Fibroblast of skin of right quadriceps (primary cell): ENCODE data around the gene RUVBL1.
A peak's percentile ranks its signal among the peaks of the same experiment; 100 is the strongest.

Experiments
- DNase-seq: peaks from one replicate; pipeline ENCODE4 v3.0.0-alpha.2; 2013

The RUVBL1 gene

DNA sequence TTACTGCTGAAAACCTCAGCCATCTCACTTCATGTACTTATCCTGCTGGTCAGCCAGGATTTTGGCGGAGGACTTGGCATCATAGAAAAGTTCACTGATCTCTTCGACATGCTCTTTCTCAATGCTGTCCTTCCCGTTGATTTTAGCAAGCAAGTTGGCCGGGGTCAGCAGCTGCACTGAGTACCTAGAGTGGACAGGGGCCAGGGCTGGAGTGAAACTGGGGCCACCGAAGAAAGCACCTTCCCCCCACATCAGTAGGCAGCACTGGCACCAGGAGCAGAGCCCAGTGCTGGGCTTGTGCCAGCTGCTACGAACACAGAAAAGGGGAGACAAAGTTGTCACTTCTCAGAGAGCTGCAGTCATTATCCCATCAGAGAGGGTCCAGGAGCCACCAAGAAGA is 42.4 kb downstream of the RUVBL1 start:
- DNase-seq: no peak

DNA sequence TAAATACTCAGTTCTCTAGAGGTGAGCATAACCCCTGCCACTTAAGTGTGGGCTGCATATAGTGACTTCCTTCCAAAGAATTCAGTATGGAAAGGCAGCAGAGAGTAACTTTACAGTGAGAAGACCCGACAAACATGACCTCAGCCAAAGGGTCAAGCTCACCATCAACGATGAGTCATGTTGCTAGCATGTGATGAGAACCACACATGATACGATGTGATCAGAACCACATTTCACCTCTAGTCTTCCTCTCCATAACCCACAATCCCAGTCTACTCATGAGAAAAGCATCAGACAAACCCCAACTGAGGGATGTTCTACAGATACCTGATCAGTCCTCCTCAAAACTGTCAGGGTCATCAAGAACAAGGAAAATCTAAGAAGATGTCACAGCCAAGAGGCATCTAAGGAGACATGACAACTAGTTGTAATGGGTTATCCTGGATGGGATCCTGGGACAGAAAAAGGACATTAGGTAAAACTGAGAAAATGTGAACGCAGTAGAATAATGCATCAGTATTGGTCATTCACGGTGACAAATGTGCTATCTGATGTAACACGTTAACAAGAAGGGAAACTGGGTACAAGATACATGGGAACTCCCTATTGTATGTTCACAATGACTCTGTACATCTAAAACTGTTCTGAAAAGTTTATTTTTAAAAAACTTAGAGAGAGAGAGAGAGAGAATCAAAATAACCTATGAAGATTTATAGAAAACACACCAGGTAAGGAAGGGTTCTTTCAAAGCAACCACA is 43.1 kb downstream of the RUVBL1 start:
- peak; percentile 95 for DNase-seq

DNA sequence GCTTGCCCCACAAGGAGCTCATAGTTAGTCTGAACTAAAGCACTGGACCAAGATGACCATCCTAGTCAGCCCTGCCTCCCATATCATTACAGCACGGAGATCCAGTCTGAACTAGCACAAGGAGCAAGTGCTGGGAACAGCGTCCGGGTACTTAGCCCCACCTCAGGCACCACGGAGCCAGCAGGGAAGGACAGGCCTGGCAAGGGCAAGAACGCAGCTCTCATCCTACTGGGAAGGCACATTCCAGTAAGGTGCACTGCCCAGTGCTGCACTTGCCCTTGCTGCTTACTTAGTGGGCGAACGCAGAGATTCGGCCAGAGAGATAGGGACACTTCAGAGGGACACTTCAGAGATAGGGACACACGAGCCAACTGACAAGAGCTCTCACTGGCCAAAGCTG is 43.8 kb downstream of the RUVBL1 start:
- DNase-seq: no peak

DNA sequence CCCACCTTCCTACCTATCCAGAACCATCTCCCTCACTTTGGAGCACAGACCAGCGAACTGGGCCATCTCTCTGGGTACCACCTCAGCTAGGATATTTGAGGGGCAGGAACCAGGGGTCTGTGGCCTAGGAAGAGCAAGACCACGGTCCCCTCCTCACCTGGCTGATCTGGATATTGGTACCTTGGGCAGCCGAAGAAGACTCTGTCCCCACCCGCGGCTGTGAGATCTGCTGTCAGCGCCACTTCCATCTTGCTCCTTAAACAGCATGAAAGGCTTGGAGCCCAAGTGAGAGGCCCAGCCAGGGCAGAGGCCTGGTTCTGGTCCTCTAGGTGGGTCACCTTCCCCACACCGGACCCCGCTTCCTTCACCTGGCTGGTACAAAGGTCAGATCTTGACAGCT is 44.7 kb downstream of the RUVBL1 start:
- no peak for DNase-seq

DNA sequence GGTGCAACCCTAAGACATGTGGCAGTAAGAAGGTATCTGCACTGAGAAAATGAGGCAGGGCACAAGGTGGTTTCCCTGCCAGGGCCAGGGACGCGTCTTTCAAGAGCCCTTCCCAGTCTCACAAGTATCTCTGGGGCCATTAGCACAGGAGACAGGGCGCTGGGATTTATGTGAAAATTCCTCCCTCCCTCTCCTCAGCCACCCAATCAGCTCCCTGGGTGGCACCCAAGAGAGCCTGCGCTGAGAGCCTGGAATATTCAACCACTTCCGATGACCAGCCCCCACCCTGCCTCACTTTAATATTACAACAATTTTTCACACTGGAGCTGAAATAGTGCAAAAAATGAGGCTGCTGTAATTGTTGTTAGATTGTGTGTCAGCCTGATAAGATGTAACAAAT is 45.3 kb downstream of the RUVBL1 start:
- no peak for DNase-seq

DNA sequence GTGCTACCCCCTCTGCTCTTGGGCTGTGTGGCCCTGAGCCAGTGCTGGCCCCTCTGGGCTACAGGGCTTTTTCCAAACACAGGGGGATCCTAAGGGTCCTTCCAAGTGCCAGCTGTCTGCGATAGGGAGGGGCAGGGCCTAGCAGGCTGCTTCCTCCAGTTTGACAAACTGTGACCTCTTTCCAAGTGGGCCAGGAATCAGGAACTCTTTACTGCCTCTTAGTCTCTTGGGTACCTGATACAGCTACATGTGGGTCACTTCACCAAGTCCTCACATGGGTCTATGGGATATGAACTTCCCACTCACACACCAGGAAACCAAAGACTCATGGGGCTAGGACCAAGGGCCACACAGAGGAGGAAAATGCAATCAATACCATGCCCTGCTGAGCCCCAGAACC is 45.9 kb downstream of the RUVBL1 start:
- no peak for DNase-seq

DNA sequence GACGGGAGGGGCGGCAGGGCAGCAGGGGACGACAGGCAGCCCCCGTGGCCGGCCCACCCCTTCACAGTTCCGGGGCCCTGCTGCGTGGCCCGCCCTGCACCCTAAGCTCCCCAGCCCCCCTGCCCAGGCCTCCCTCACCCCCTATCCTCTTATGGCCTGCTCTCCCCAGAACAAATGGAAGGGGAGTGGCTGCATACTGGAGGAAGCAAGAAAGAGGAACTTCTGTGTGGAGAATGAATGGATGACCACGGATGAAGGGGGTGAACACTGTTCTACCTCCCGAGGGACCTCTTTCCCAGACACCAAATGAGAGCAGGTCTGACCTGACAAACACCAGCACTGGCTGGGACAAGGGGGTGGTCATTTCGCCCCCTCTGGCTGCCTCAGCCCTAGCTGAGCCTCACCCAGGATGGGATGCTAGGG is 46.4 kb downstream of the RUVBL1 start:
- no peak for DNase-seq

DNA sequence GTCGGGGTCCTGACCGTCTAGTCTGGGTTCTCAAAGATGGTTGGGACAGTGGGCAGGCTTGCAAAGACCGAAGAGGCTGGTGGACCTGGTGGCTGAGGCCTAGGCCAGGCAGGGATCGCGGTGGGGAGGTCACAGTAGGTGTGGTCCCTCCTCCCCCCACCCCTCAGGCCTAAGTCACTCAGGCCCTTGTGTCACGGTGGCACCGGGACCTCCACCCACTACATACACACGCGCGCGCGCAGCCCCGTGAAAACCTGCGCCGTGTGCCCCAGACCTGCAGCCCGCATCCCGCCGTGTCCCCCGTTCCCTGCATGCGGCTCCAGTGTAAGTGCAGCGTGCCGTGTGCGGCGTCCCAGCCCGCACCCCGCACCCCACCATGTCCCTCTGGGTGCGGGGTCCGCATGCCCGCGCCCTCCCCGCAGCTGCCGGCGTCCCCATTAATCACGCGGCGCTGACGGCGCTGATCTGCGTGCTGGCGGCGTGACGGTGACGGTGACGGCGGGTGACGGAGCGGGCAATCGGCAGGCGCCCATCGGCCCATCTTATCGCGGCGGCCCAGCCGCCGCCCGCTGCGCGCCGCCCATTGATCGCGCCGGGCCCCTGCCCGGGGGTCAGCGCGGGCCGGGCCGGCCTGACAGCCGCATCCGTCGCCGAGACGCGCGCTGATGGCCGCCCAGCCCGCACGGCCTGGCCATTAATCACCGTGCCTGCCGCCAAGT is 47.0 kb downstream of the RUVBL1 start:
- DNase-seq: no peak

DNA sequence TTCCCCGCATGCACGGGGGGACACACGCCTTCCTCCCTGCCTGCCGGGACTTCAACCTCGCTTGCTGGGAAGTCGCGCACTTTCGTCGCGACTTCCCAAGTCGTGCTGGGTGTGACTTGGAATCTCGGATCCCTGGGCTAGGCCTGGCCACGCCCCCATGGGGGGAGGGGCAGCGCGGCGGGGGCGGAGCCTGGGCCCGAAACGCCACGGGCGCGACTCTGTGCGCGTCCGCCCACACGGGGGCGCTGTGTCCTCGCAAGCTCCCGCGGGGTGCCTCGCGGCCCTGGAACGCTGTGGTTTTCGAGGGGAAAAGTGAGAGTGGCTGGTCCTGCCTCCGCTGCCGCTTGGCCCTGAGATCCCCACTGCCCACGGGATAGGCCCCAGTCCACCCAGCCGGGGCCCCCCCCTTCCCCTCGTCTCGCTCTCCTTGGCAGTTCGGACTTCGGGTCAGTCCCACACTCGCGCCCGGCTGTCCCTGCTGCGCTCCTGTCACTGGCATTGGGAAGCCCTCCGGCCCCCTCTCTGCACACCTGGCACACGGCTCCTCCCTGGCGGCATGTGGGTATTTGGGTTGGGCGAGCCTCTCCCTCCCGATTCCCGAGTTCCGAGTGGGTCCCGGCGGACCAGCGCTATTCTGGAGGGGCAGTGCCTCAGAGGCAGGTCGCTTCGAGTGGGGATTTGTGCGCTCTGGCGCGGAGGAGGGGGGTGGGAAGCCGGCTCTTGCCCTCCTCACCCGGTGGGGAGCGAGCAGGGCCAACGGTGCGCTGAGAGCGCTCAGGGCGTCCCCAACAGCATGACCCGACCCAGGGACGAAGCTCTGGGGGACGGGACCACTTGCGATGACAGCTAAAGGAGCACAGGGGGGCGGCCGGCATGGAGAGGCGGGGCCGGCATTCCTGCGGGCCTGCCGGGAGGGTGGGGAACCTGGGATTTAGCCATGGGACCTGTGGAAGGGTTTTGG is 47.8 kb downstream of the RUVBL1 start:
- peak; percentile 83 for DNase-seq

DNA sequence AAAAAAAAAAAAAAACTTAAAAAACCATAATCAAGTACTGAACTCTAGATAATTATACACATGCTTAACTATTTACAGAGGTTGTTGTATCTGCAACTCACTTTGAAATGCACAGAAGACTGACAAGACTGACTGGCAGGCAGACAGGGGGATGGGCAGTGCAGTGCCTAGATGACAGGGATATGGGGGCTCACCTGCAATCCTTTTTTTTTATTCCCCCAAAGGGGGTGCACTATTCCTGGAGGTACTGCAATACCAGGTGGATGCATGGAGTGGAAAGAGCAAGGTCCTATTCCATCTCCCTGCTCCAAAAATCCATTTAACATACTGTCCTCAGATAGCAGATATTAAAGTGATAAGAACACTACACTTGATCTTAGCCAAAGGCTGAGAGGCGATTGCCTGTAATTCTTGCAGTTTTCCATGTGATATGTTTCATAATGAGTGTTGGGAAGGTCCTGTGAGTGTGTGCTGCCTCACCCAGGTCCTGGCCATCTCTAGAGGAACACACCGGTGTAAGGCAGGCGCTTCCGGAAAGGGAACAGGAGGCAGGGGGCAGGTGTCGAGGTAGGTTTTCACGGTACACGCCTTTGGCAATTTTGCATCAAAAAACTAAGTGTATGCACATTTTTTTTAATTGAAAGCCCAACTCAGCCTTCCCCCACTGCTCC is 48.6 kb downstream of the RUVBL1 start:
- no peak for DNase-seq

DNA sequence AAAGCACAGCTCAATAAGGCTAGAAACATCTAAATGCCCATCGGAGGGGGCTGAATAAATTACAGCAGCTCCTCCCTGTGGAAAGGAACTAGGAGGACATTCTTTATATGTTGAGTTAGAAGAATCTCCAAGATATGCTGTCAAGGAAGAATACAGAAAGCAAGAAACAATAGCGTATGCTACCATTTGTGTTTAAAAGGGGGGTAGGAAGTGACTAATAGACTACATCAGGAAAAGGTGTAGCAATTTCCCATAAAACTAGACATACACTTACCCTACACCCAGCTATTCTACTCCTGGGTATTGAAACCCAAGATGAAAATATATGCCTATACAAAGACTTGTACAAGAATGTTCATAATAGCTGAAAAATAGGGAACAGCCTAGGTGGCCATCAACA is 49.8 kb downstream of the RUVBL1 start:
- DNase-seq: no peak

DNA sequence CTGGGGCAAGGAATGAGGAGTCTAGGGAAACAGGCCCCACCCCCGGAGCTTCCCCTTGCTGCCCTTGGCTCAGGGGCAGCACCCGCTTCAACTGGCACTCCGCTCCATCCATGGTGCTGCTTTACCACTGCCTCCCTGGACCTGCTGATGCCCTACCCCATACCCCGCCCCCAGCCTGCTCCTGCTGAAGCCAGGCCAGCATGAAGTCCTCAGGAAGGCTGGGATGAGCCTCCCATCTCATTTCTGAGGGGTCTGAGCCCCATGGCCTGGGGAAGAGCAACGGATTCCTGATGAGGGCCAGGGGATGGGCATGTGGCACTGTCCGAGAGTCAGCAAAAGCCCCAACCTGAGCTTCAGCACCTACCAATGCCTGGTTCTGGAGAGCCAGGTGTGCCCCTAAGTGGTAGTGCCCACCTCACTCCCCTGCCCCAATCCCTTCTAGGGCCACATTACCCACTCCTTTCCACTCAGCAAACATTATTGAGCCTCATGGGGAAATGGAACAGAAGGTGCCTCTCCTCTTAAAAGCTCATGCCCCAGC is 50.4 kb downstream of the RUVBL1 start:
- DNase-seq: no peak

DNA sequence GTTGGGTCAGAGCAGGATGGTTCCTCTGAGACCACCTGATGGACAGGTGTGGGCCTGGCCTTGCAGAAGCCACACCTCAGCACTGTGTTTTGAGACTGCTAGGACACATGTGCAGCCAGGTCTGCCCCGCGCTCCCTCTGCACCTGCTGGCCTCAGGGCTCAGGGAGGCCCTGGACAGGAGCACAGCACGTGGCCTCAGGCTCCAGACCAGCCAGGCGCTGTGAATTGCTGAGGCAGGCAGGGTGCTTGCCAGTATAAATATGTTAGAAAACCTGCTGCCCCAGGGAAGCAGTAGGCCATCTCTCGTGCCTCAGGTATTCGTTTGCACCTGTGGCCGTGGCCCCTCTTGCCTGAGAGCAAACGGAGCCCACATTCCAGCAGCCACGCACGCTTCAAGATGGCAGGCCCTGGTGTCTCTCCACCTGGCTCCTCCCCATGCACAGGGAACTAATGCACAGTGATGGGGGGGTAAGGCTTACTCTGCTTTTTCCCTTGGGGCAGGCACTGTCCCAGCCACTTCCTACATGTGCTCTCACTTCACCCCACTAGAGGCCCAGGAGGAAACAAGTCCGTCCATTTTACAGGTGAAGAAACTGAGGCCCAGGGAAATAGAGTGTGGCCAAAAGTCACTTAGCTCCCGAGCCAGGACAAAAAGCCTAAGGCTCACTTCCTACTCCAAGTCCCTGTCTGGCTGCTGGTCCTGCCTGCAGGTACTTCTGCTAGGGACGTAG is 51.0 kb downstream of the RUVBL1 start:
- DNase-seq: no peak

DNA sequence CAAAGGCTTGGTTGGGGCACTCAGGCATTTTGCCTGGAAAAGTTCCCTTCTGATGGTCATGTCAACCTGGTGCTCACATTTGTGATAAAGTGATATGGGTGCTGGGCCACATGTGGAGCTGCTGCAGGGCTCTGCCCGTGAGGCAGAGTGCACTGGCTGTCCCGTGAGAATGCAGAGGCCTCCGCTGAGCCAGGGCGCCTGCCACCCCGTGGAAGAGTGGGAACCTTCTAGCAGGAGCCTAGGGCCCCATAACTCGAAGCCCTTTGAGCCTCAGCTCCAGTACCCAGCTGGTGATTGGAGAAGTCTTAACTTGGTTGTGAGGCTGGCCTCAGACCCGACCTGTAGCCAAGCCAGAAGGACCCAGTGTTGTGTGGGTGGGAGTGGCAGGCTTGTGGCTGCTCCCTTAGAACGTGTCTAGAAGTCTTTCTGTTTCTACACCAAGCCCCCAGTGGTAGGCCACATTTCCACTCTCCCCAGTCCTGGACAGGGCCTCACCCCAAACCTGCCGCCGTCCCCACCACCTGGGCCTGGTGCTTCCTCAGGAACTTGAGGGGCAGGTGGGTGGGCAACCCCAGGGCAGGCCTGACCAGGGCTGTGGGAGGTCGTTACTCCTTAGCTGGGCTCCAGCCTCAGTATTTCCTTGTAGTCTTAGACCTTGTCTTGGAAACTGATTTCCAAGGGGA is 51.7 kb downstream of the RUVBL1 start:
- no peak for DNase-seq

DNA sequence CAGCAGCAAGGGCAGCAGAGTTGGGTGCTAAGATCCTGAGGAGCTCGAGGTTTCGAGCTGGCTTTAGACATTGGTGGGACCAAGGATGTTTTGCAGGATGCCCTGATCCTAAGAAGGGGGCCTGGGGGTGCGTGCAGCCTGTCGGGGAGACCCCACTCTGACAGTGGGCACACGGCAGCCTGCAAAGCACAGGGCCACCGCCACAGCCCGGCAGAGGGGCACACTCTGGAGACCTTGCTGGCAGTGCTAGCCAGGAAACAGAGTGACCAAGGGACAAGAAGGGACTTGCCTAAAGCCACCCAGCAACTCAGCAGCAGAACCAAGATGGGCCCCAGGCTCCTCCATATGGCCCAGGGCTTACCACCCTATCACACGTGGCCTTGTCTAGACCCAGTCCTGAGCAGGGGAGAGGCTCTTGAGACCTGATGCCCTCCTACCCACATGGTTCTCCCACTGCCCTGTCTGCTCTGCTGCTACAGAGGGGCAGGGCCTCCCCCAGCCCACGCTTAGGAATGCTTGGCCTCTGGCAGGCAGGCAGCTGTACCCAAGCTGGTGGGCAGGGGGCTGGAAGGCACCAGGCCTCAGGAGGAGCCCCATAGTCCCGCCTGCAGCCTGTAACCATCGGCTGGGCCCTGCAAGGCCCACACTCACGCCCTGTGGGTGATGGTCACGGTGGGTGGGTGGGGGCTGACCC is 52.6 kb downstream of the RUVBL1 start:
- no peak for DNase-seq

DNA sequence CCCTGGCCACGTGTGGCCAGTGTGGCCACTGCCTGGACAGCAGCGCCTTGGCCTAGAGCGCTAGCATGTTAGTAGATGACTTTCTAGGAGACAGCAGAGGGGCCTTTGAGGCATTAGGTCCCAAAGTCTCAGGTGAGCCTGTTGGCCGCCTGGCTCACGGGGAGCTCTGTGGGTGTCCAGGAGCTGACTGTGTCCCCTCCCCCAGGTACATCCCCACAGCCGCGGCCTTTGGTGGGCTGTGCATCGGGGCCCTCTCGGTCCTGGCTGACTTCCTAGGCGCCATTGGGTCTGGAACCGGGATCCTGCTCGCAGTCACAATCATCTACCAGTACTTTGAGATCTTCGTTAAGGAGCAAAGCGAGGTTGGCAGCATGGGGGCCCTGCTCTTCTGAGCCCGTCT is 54.3 kb downstream of the RUVBL1 start:
- DNase-seq: no peak

DNA sequence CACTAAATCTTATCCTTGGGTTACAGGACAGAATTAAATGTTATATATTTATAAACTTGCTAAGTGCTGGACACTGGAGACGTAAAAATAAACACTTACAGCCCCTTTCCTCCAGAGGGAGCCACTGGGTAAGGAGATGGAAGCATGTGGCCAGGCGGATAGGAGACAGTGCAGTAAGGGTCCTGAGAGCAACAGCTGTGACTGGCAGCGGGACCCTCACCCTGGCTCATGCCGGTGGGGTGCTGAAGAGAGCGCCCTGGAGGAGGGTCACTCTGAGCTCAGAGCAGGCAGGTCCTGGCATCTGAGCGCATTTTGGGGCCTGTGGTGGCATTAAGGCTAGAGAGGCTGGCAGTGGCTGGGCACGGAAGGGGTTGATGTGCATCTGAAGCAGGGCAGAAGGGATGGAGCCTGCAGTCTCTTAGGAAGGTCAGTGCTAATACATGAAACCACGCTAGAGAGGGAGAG is 55.4 kb downstream of the RUVBL1 start:
- no peak for DNase-seq

DNA sequence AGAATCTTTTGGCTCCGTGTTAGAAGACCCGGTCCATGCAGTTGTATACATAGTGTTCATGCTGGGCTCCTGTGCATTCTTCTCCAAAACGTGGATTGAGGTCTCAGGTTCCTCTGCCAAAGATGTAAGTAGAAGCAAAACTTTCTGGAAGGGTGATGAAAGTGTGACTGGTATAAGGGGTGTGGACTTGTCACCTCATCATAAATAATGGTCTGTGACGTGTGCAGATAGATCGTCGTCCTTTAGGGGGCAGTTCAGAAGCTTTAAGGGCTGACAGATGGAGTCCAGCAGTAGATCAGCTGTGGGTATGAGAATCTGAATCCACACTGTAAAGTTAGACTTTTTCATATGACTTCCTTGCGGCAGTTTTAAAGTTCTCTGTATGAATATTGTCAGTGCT is 56.1 kb downstream of the RUVBL1 start:
- peak; percentile 71 for DNase-seq

DNA sequence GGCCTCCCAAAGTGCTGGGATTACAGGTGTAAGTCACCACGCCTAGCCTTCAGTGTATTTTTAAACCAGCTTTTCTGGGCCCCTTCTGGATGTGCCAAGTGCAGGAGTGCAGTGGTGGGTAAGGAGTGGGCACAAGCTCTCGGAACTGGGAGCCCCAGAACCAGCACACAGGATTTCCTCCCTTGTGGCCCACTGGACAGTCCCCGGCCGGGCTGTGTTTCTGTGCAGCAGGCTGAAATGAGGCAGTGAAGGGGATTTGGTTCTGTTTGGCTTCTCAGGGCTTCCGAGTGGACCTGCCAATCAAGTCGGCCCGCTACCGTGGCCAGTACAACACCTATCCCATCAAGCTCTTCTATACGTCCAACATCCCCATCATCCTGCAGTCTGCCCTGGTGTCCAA is 56.9 kb downstream of the RUVBL1 start:
- DNase-seq: no peak

DNA sequence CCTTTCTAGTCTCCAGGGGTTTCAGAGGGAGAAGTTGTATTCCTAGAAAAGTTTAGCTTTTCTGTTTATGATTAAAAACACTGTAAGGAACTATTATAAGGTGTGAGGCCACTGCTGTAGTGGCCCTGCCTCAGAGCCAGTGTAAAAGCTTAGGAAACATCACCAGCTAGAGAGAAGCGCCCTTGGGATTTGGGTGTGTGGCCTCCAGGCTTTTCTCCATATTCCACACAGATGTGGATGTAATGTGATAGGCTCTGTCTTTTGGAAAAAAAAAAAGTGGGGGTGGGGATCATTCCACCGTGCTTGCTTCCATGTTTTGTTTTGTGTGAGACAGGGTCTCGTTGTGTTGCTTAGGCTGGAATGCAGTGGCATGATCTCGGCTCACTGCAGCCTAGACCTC is 57.5 kb downstream of the RUVBL1 start:
- DNase-seq: peak; percentile 58

DNA sequence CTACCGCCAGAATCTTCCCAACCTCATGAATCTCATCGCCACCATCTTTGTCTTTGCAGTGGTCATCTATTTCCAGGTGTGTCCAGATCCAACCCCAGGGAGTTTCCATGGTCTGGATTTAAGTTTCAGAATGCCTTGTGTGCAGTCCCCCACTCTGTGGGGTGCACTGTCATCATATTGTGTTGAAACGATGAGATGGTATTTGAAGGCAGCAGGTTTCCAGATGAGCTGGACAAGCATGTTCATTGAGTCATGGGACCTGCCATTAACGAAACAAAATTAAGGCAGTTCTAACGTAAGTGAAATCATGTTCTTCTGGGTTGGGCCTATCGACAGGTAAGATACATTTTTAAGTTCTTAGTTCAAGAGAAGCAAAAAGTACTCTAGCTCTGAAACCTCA is 58.6 kb downstream of the RUVBL1 start:
- DNase-seq: no peak
